Gastroesophageal sphincter (tissue), 4 donors: ENCODE data around the gene GBA2. TPM values are rescaled to one million over a fixed set of nuclear protein-coding genes. Genes with fewer than 3 reads are reported as not detected.

ENCODE experiments used
- ATAC-seq: fragments of 150-250 bp; one replicate; pipeline ENCODE4 v1.9.1; 2016; ENCODE audit warnings: mild to moderate bottlenecking, moderate library complexity
- H3K27ac ChIP-seq, 4 donors: fragments of 200-600 bp; sonication (generic) in 3 of 4; 1 replicate in 3 of 4; 2 replicates in 1 of 4; pipeline ENCODE4 v1.5.1; 2016 to 2019
- H3K27me3 ChIP-seq: fragments of 200-600 bp; sonication (generic); one replicate; pipeline ENCODE4 v1.5.1; 2019
- H3K36me3 ChIP-seq, 2 donors: fragments of 200-600 bp; sonication (generic); one replicate each; pipeline ENCODE4 v1.5.1; 2019; ENCODE audit warnings: control low read depth in 1 of 2
- H3K4me1 ChIP-seq, 3 donors: fragments of 200-600 bp; sonication (generic); 1 replicate in 2 of 3; 2 replicates in 1 of 3; pipeline ENCODE4 v1.5.1; 2016 to 2019; ENCODE audit warnings: control low read depth in 2 of 3
- H3K4me3 ChIP-seq, 2 donors: fragments of 200-600 bp; sonication (generic); one replicate each; pipeline ENCODE4 v1.5.1; 2019; ENCODE audit warnings: mild to moderate bottlenecking in 1 of 2, moderate library complexity in 1 of 2
- H3K9me3 ChIP-seq, 3 donors: fragments of 200-600 bp; sonication (generic); one replicate each; pipeline ENCODE4 v1.5.1; 2017 to 2019; ENCODE audit warnings: control low read depth in 2 of 3
- CTCF ChIP-seq, 4 experiments: fragments of 200-600 bp in 2 of 4; fragments of 450-650 bp in 2 of 4; sonication (generic) in 1 of 4; IDR thresholded peaks; one replicate each; pipeline ENCODE4 v1.5.1; 2017 to 2019; ENCODE audit warnings: antibody characterized with exemption in 4 of 4, mild to moderate bottlenecking in 2 of 4, moderate library complexity in 2 of 4
- EP300 ChIP-seq: sonication (generic); formaldehyde crosslinking; IDR thresholded peaks from one replicate; pipeline ENCODE4 v1.6.1; 2017; ENCODE audit warnings: antibody characterized with exemption, mild to moderate bottlenecking
- POLR2A ChIP-seq, 2 donors: fragments of 450-650 bp; IDR thresholded peaks; one replicate each; pipeline ENCODE4 v1.6.1; 2017; ENCODE audit warnings: antibody characterized with exemption in 2 of 2, mild to moderate bottlenecking in 2 of 2, moderate library complexity in 1 of 2
- POLR2AphosphoS5 ChIP-seq: sonication (generic); formaldehyde crosslinking; IDR thresholded peaks from one replicate; pipeline ENCODE4 v1.6.1; 2017; ENCODE audit warnings: antibody characterized with exemption
- WGBS, 2 donors: methylation state at CpG; one replicate each; pipeline ENCODE4 v1.1.5; 2018; ENCODE audit warnings: low coverage in 1 of 2; 5-methylcytosine and 5-hydroxymethylcytosine counted together
- total RNA-seq, 4 donors: library from RNA; depleted of rRNA; stranded (reverse); fragments of >200 nt; gene quantifications; one replicate each; pipeline ENCODE4 v1.1.0, GENCODE V29; 2016

Gene GBA2
- total RNA-seq, 4 donors from 2014 or later: 35.3 to 81.1 (median 54.3) TPM

DNA sequence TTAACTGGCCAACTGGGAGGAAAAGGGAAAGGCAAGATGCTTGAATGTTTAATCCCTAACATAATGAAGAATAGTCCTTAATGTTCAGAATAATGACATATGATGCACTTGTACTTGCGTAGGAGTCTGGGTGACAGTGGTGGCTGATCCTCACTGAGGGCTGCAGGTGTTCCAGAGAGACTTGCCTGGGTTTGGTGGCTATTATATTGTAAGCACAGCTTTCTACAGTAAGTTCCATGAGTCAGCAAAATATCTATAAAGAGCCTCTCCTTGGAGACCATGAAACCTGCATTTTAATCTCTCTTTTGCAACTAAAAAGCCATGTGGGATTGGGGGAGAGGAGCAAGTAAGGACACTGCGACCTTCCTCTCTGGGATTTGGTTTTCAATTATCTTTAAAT, 40.5 kb upstream of the GBA2 start:
- Histone ChIP-seq H3K4me3 (no peak overlapping the region), H3K9me3 (no peaks in the 10 kb centered on the region), H3K4me1 (peaks cover 5 to 44% (median 27%) of the 10 kb centered on the region in 3 donors), H3K36me3 (peaks cover 0 to 5% of the 10 kb centered on the region in 2 donors), H3K27ac (no peak overlapping the region), H3K27me3 (no peaks in the 10 kb centered on the region)
- TF ChIP-seq POLR2AphosphoS5 (no peak), POLR2A (IDR thresholded peaks at IDR 0.05) (no peak), EP300 (no peak), CTCF (IDR thresholded peaks at IDR 0.05) (no peak)
- 100% methylated on average over 2 of the region's 2 CpGs for WGBS, 2 donors
- no peak for ATAC-seq

DNA sequence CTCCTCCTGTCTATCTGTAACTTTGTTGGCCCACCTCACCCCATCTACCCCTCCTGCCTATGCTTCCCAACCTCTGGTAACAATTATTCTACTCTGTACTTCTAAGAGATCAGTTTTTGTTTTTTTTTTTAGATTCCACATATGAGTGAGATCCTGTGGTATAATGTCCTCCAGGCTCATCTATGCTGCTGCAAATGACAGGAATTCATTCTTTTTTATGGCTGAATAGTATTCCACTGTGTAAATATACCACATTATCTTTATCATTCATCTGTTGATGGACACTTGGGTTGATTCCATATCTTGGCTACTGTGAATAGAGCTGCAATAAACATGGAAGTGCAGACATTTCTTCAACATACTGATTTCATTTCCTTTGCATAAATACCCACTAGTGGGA, 34.4 kb upstream of the GBA2 start:
- H3K4me3 ChIP-seq: no peak overlapping the region
- no peaks in the 10 kb centered on the region for H3K27me3 ChIP-seq
- no peak for ATAC-seq
- no peaks in the 10 kb centered on the region for H3K9me3 ChIP-seq
- no peak for TF ChIP-seq POLR2A (IDR thresholded peaks at IDR 0.05)
- TF ChIP-seq POLR2AphosphoS5: no peak
- no peak for TF ChIP-seq EP300
- TF ChIP-seq CTCF (IDR thresholded peaks at IDR 0.05): no peak
- no peaks in the 10 kb centered on the region for H3K4me1 ChIP-seq
- H3K27ac ChIP-seq: no peak overlapping the region
- peaks cover 0 to 5% of the 10 kb centered on the region in 2 donors for H3K36me3 ChIP-seq

GRCh38 chr9:35781066-35781465, 32.0 kb upstream of the GBA2 start:
- no peak overlapping the region for H3K4me3 ChIP-seq
- H3K4me1 ChIP-seq: no peaks in the 10 kb centered on the region
- TF ChIP-seq POLR2A (IDR thresholded peaks at IDR 0.05) (no peak), EP300 (no peak), CTCF (IDR thresholded peaks at IDR 0.05) (no peak), POLR2AphosphoS5 (no peak)
- H3K9me3 ChIP-seq: no peaks in the 10 kb centered on the region
- H3K27me3 ChIP-seq: no peaks in the 10 kb centered on the region
- no peak for ATAC-seq
- H3K27ac ChIP-seq: no peak overlapping the region
- 100% methylated on average over 1 of the region's 2 CpGs; no CpG with 5 or more reads in 1 of the 2 donors for WGBS, 2 donors
- H3K36me3 ChIP-seq: peaks cover 0 to 4% of the 10 kb centered on the region in 2 donors

- WGBS, 2 donors: 80 to 97% methylated on average over 3 of the region's 3 CpGs
- Histone ChIP-seq H3K36me3 (no peaks in the 10 kb centered on the region), H3K4me1 (no peaks in the 10 kb centered on the region), H3K27me3 (no peaks in the 10 kb centered on the region), H3K4me3 (no peak overlapping the region), H3K9me3 (no peaks in the 10 kb centered on the region), H3K27ac (no peak overlapping the region)
- no peak for TF ChIP-seq POLR2AphosphoS5
- no peak for TF ChIP-seq CTCF (IDR thresholded peaks at IDR 0.05)
- ATAC-seq: no peak
Observed at GRCh38 chr9:35778496-35778895, 29.5 kb upstream of the GBA2 start.

GRCh38 chr9:35776018-35776417, 27.0 kb upstream of the GBA2 start:
- Histone ChIP-seq H3K27me3 (no peaks in the 10 kb centered on the region), H3K9me3 (no peaks in the 10 kb centered on the region), H3K27ac (no peak overlapping the region), H3K4me3 (no peak overlapping the region), H3K4me1 (peaks cover 2 to 12% (median 11%) of the 10 kb centered on the region in 3 donors), H3K36me3 (no peaks in the 10 kb centered on the region)
- ATAC-seq: no peak
- WGBS, 2 donors: 90 to 92% methylated on average over 4 of the region's 4 CpGs
- TF ChIP-seq POLR2AphosphoS5 (no peak), CTCF (IDR thresholded peaks at IDR 0.05) (no peak), EP300 (no peak), POLR2A (IDR thresholded peaks at IDR 0.05) (no peak)
